Measurements from ENCODE around the gene HRK. TPM values are rescaled to one million over a fixed set of nuclear protein-coding genes. Genes with fewer than 3 reads are reported as not detected.

HRK gene
- total and polyA plus RNA-seq, 5 donors from 2014 or later: 0.25 TPM; not detected in 4

DNA sequence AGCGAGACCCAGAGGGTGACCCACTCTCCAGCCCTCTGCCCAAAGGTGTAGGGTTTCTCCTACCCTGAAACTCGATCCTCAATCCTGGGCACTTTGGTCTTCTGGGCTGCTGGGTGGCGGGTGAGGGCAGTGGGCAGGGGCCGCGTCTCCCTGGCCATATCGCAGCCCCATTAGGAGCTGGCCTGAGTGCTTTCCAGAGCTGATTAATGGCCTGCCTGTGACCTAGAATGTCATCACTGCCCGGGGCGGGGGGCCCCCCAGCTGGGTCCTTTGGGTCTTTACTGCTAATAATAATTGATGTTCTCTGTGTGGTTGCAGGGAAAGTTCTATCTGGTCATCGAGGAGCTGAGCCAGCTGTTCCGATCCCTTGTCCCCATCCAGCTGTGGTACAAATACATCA, 47.8 kb downstream of the HRK start:
- peaks cover 0 to 4% (median 0%) of the 10 kb centered on the region in 7 donors for H3K9me3 Mint-ChIP-seq
- ATAC-seq (ENCODE audit: low read depth in 2 of 2) (no peak), DNase-seq (no peak)
- Histone ChIP-seq H3K4me3 (ENCODE audit: low read depth, low read length) (no peak overlapping the region), H3K27ac (ENCODE audit: insufficient read depth, low read length, poor library complexity, severe bottlenecking) (no peak overlapping the region), H3K36me3 (ENCODE audit: control insufficient read depth, insufficient read depth, low read length) (no peaks in the 10 kb centered on the region), H3K27me3 (ENCODE audit: control insufficient read depth, insufficient read depth, low read length) (no peaks in the 10 kb centered on the region), H3K9me3 (ENCODE audit: control insufficient read depth in 2 of 2, low read length in 2 of 2) (no peaks in the 10 kb centered on the region), H3K4me1 (ENCODE audit: control insufficient read depth, insufficient read depth, low read length, poor library complexity, severe bottlenecking) (no peaks in the 10 kb centered on the region)
- no peak overlapping the region for H3K4me3 Mint-ChIP-seq
- H3K27me3 Mint-ChIP-seq: no peaks in the 10 kb centered on the region
- H3K4me1 Mint-ChIP-seq: peaks cover 0 to 6% (median 2%) of the 10 kb centered on the region in 4 donors
- H3K27ac Mint-ChIP-seq: no peak overlapping the region
- H3K36me3 Mint-ChIP-seq: peaks cover 9% of the 10 kb centered on the region

DNA sequence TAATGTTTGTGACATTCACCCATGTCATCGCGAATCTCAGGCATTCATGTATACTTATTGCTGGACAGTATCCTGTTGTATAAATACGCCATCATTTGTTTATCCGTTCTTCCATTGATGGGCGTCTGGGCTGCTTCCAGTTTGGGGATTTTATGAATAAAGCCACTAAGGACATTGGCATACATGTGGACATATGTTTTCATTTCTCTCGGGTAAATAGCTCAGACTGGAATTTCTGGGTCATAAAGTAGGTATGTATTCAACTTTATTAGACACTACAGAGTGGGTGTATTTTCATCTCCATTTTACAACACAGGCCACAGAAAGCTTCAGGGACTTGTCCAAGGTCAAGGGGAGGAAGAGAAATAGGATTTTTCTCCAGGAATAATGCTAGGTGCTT, 48.9 kb downstream of the HRK start:
- no peak overlapping the region for H3K4me3 Mint-ChIP-seq
- peaks cover 0 to 6% (median 2%) of the 10 kb centered on the region in 4 donors for H3K4me1 Mint-ChIP-seq
- no peak overlapping the region for H3K27ac Mint-ChIP-seq

DNA sequence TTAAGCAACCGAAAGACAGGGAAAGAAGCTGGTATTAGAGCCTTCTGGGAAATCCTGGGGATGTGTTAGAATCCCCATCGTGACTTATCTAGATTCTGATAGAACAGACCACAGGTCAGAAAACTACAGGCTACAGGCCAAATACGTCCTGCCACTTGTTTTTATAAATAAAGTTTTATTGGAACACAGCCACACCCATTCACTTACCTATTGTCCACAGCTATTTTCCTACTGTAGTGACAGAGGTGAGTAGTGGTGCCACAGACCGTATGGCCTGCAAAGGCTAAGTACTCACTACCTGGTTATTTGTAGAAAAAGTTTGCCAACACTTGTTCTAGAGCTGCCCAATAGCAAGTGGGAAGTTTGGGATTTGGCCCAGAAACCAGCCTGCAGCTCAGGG, 53.8 kb downstream of the HRK start:
- Histone ChIP-seq H3K27ac (ENCODE audit: insufficient read depth, low read length, poor library complexity, severe bottlenecking) (no peak overlapping the region), H3K27me3 (ENCODE audit: control insufficient read depth, insufficient read depth, low read length) (no peaks in the 10 kb centered on the region), H3K4me1 (ENCODE audit: control insufficient read depth, insufficient read depth, low read length, poor library complexity, severe bottlenecking) (no peaks in the 10 kb centered on the region), H3K36me3 (ENCODE audit: control insufficient read depth, insufficient read depth, low read length) (no peaks in the 10 kb centered on the region), H3K9me3 (ENCODE audit: control insufficient read depth in 2 of 2, low read length in 2 of 2) (no peaks in the 10 kb centered on the region), H3K4me3 (ENCODE audit: low read depth, low read length) (no peak overlapping the region)
- no peak for DNase-seq
- H3K27ac Mint-ChIP-seq: no peak overlapping the region
- no peak overlapping the region for H3K4me3 Mint-ChIP-seq
- H3K9me3 Mint-ChIP-seq: peaks cover 0 to 6% (median under 1%) of the 10 kb centered on the region in 7 donors
- H3K27me3 Mint-ChIP-seq: no peaks in the 10 kb centered on the region
- ATAC-seq (ENCODE audit: low read depth in 2 of 2): no peak
- peaks cover 7% of the 10 kb centered on the region for H3K36me3 Mint-ChIP-seq
- H3K4me1 Mint-ChIP-seq: peaks cover 0 to 5% (median 0%) of the 10 kb centered on the region in 4 donors

More for the DNA sequence above, 48.9 kb downstream of the HRK start:
- Mint-ChIP-seq H3K27me3 (no peaks in the 10 kb centered on the region), H3K36me3 (peaks cover 9% of the 10 kb centered on the region), H3K9me3 (peaks cover 0 to 4% (median 0%) of the 10 kb centered on the region in 7 donors)
- Histone ChIP-seq H3K4me1 (ENCODE audit: control insufficient read depth, insufficient read depth, low read length, poor library complexity, severe bottlenecking) (no peaks in the 10 kb centered on the region), H3K36me3 (ENCODE audit: control insufficient read depth, insufficient read depth, low read length) (no peaks in the 10 kb centered on the region), H3K27ac (ENCODE audit: insufficient read depth, low read length, poor library complexity, severe bottlenecking) (no peak overlapping the region), H3K27me3 (ENCODE audit: control insufficient read depth, insufficient read depth, low read length) (no peaks in the 10 kb centered on the region), H3K9me3 (ENCODE audit: control insufficient read depth in 2 of 2, low read length in 2 of 2) (no peaks in the 10 kb centered on the region), H3K4me3 (ENCODE audit: low read depth, low read length) (no peak overlapping the region)
- DNase-seq (no peak), ATAC-seq (ENCODE audit: low read depth in 2 of 2) (no peak)

DNA sequence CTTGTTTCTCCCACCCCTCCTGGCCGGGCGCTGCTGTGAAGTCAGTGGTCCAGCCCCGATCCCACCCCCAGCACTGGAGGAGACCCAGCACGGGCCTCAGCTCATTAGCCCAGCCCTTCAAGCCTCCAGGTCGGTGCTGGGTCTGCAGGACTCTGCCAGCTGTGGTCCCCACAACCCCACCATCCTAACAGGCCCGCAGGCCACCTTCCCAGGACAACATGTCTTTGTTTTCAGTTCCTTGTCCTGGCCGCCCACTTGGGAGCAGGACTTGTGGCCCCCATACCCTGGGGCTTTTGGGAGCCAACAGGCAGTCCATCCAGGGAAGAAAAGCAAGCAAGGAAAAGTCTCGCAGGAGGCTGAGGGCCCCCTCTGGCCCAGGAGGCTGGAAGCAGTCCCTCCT, 60.0 kb downstream of the HRK start:
- DNase-seq: no peak
- H3K36me3 Mint-ChIP-seq: peaks cover 9% of the 10 kb centered on the region

DNA sequence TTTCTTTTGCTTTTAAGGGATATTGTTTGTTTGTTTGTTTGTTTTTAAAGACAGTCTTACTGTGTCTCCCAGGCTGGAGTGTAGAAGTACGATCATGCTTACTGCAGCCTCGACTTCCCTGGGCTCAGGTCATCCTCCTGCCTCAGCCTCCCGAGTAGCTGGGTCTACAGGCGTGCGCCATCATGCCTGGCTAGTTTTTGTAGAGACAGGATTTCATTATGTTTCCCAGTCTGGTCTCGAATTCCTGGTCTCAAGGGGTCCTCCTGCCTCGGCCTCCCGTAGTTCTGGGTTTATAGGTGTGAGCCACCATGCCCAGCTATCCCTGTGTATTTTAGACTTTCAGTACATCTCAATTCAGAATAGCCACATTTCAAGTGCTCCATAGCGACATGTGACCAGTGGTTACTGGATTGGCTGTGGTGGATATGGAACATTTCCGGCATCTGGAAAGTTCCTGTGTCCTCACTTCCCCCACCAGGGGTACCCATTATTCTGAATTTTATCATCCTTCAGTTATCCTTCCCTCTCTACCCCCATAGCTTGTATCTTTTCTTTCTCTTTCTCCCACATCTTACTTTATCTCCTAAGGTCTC, 61.1 kb downstream of the HRK start:
- no peak for DNase-seq
- Histone ChIP-seq H3K9me3 (ENCODE audit: control insufficient read depth in 2 of 2, low read length in 2 of 2) (no peaks in the 10 kb centered on the region), H3K4me3 (ENCODE audit: low read depth, low read length) (peak overlapping the region; percentile 77), H3K4me1 (ENCODE audit: control insufficient read depth, insufficient read depth, low read length, poor library complexity, severe bottlenecking) (peaks cover 16% of the 10 kb centered on the region), H3K36me3 (ENCODE audit: control insufficient read depth, insufficient read depth, low read length) (no peaks in the 10 kb centered on the region), H3K27ac (ENCODE audit: insufficient read depth, low read length, poor library complexity, severe bottlenecking) (peak overlapping the region; percentile 90), H3K27me3 (ENCODE audit: control insufficient read depth, insufficient read depth, low read length) (no peaks in the 10 kb centered on the region)
- Mint-ChIP-seq H3K27me3 (no peaks in the 10 kb centered on the region), H3K4me3 (peak overlapping the region in 3 of 4 donors; percentile 71 to 95 (median 77)), H3K9me3 (peaks cover 0 to 2% (median 0%) of the 10 kb centered on the region in 7 donors), H3K27ac (peak overlapping the region; percentile 24 to 98 (median 95)), H3K4me1 (peaks cover 9 to 24% (median 15%) of the 10 kb centered on the region in 4 donors), H3K36me3 (peaks cover 3% of the 10 kb centered on the region)
- no peak for ATAC-seq (ENCODE audit: low read depth in 2 of 2)

More for the DNA sequence above, 60.0 kb downstream of the HRK start:
- Histone ChIP-seq H3K4me3 (ENCODE audit: low read depth, low read length) (no peak overlapping the region), H3K27me3 (ENCODE audit: control insufficient read depth, insufficient read depth, low read length) (no peaks in the 10 kb centered on the region), H3K36me3 (ENCODE audit: control insufficient read depth, insufficient read depth, low read length) (no peaks in the 10 kb centered on the region), H3K9me3 (ENCODE audit: control insufficient read depth in 2 of 2, low read length in 2 of 2) (no peaks in the 10 kb centered on the region), H3K27ac (ENCODE audit: insufficient read depth, low read length, poor library complexity, severe bottlenecking) (no peak overlapping the region), H3K4me1 (ENCODE audit: control insufficient read depth, insufficient read depth, low read length, poor library complexity, severe bottlenecking) (peaks cover 16% of the 10 kb centered on the region)
- Mint-ChIP-seq H3K4me3 (peak overlapping the region in 1 of 4 donors; percentile 95), H3K27ac (peak overlapping the region in 1 of 3 donors; percentile 24), H3K4me1 (peaks cover 7 to 24% (median 15%) of the 10 kb centered on the region in 4 donors), H3K27me3 (no peaks in the 10 kb centered on the region), H3K9me3 (peaks cover 0 to 6% (median 0%) of the 10 kb centered on the region in 7 donors)
- ATAC-seq (ENCODE audit: low read depth in 2 of 2): no peak

DNA sequence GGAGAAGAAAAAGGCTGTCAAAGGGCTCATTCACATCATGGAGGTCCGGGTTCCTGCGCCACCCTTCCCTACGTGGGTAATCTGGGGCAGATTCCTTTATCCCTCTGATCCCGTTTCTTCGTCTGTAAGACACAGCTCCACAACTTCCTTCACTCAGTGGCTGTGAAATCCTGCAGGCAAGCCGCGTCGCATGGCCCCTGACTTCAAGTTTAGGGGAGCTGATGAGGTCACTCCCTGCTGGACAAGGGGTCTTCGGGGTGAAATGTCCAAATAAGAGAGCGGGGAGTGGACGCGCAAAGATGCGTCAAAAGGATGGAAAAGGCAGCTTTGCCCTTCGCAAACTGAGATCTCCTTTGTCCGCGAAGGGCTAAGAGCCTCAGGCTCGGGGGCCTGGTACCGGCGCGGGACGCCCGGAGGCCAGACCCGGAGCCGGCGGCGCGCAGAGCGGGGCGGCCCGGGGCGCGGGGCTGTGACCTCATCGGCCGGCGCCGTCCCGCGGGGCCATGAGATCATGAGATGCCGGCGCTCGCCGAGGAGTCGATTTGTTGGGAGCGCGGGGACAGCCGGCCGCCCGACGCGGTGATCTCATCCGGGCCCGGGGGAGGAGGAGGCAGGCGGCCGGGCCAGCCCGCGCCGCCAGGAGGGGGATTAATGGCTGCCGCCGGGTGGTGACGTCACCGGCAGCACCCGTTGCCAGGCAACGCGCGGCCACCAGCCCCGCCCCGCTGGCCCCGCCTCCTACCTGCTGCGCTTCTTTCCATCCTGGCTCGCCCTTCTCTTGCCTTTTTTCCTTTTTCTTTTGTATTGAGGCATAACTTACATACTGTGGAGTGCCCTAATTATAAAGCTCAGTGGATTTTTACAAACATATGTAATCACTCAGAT, 62.1 kb downstream of the HRK start:
- H3K27me3 Mint-ChIP-seq: no peaks in the 10 kb centered on the region
- peak overlapping the region; percentile 95 to 98 (median 96) for H3K4me3 Mint-ChIP-seq
- ATAC-seq (ENCODE audit: low read depth in 2 of 2): peak; percentile 84 to 93

DNA sequence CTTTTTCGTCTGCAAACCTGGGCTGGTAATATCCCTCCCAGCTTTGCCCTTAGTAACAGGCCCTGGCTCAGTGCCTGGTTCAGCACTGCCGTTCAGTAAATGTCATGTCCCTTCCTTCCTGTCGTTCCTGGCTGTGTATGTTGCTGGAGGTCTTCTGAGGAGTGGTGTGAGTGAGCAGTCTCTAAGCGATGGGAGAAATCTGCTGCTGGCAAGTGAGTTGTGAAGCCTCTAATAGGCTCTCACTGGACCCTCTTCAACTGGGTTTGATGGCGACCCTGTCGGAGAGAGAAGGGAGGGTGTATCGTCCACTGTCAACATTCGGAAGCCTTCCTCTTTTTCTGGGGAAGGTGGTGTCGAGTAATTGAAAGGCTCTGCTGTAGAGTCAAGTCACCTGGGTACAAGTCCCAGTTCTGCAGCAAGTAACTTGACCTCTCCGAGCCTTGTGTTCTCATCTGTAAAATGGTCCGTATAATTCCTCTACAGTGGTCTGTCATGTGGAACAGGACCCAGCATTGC, 62.8 kb downstream of the HRK start:
- Histone ChIP-seq H3K27me3 (ENCODE audit: control insufficient read depth, insufficient read depth, low read length) (no peaks in the 10 kb centered on the region), H3K36me3 (ENCODE audit: control insufficient read depth, insufficient read depth, low read length) (no peaks in the 10 kb centered on the region), H3K9me3 (ENCODE audit: control insufficient read depth in 2 of 2, low read length in 2 of 2) (no peaks in the 10 kb centered on the region), H3K4me3 (ENCODE audit: low read depth, low read length) (peak overlapping the region; percentile 90), H3K27ac (ENCODE audit: insufficient read depth, low read length, poor library complexity, severe bottlenecking) (peak overlapping the region; percentile 90), H3K4me1 (ENCODE audit: control insufficient read depth, insufficient read depth, low read length, poor library complexity, severe bottlenecking) (peaks cover 16% of the 10 kb centered on the region)
- DNase-seq: peak in 2 of 3 donors; percentile 17 to 51
- peaks cover 9 to 24% (median 15%) of the 10 kb centered on the region in 4 donors for H3K4me1 Mint-ChIP-seq
- H3K27me3 Mint-ChIP-seq: no peaks in the 10 kb centered on the region
- no peak for ATAC-seq (ENCODE audit: low read depth in 2 of 2)
- H3K9me3 Mint-ChIP-seq: peaks cover 0 to 2% (median 0%) of the 10 kb centered on the region in 7 donors
- peak overlapping the region; percentile 95 to 99 (median 98) for H3K27ac Mint-ChIP-seq
- peak overlapping the region; percentile 95 to 97 (median 96) for H3K4me3 Mint-ChIP-seq
- peaks cover 7% of the 10 kb centered on the region for H3K36me3 Mint-ChIP-seq

More for the DNA sequence above, 62.1 kb downstream of the HRK start:
- Histone ChIP-seq H3K36me3 (ENCODE audit: control insufficient read depth, insufficient read depth, low read length) (no peaks in the 10 kb centered on the region), H3K27ac (ENCODE audit: insufficient read depth, low read length, poor library complexity, severe bottlenecking) (peak overlapping the region; percentile 90), H3K9me3 (ENCODE audit: control insufficient read depth in 2 of 2, low read length in 2 of 2) (no peaks in the 10 kb centered on the region), H3K4me1 (ENCODE audit: control insufficient read depth, insufficient read depth, low read length, poor library complexity, severe bottlenecking) (peaks cover 16% of the 10 kb centered on the region), H3K4me3 (ENCODE audit: low read depth, low read length) (peak overlapping the region; percentile 90), H3K27me3 (ENCODE audit: control insufficient read depth, insufficient read depth, low read length) (no peaks in the 10 kb centered on the region)
- DNase-seq: peak; percentile 87 to 91 (median 91)
- peaks cover 0 to 2% (median 0%) of the 10 kb centered on the region in 7 donors for H3K9me3 Mint-ChIP-seq
- H3K36me3 Mint-ChIP-seq: peaks cover 3% of the 10 kb centered on the region
- peaks cover 9 to 24% (median 15%) of the 10 kb centered on the region in 4 donors for H3K4me1 Mint-ChIP-seq
- peak overlapping the region; percentile 95 to 99 (median 98) for H3K27ac Mint-ChIP-seq

Measured in CD4-positive, CD25-positive, alpha-beta regulatory T cell (primary cell).